GM21526 (cell line): ENCODE results near the gene MS4A4E.
"Not testable (repeated sequence)": the region's sequence is repeated elsewhere in the genome, so short reads cannot be mapped to it uniquely, and the experiment has no call there.

Source experiments
- ATAC-seq: cut with Tn5 transposase; IDR thresholded peaks from one replicate; pipeline ENCODE4 v1.9.1; 2021; ENCODE audit warnings: moderate library complexity; ENCODE audit not compliant: unreplicated experiment, low FRiP score

MS4A4E gene

GRCh38 chr11:60182541-60183330, 60.2 kb downstream of the MS4A4E start, which contains the start of gene MS4A6A:
TSS of gene MS4A6A (minus strand) at chr11:60183083. CDS start at chr11:60181727, 1,356 bp downstream.
- no peak for ATAC-seq

- no peak for ATAC-seq
Measured at GRCh38 chr11:60175860-60176275, 67.1 kb downstream of the MS4A4E start.

DNA sequence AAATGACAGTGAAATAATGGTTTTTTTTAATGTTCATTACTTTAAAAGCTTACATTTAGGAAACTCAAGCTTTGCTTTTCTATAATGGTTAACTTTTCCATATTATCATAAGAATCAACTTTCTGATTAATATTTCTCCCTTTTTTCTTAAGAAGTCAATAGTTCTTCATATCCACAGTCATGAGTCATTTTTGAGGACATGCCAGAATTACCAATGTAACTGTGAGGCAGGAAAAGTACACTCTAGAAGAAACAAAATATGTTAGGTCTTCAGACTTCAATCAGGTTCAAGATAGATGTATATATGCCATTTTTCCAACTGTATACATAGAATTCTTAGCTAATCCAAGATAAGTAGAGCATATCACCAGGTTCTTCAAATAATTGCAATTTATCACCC, 70.9 kb downstream of the MS4A4E start:
- ATAC-seq, result no peak

- ATAC-seq, result no peak
Measured at GRCh38 chr11:60170566-60170965, 72.4 kb downstream of the MS4A4E start.

GRCh38 chr11:60169264-60169915, 73.5 kb downstream of the MS4A4E start:
- ATAC-seq, result no peak

DNA sequence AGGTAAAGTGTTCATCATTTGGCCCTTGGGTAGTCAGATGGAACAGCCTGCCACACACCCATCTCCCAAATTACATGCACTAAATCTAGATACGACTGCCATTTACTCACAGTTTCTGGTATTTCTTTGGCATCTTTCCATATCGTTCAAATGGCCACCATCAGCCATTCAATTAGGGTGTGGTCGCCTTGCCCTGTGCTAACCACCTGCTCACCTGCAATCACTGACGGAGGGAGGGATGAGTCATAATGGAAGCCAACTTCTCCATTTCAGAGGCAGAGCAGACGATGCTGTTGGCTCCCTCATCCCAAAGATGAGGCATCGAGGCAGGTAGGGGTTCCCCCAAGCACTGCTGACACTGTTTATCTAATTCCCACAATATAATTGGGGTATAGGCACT, 74.6 kb downstream of the MS4A4E start:
- ATAC-seq, result no peak

GRCh38 chr11:60165951-60166350, 77.0 kb downstream of the MS4A4E start:
- ATAC-seq, result no peak

GRCh38 chr11:60165538-60165937, 77.4 kb downstream of the MS4A4E start:
- no peak for ATAC-seq

DNA sequence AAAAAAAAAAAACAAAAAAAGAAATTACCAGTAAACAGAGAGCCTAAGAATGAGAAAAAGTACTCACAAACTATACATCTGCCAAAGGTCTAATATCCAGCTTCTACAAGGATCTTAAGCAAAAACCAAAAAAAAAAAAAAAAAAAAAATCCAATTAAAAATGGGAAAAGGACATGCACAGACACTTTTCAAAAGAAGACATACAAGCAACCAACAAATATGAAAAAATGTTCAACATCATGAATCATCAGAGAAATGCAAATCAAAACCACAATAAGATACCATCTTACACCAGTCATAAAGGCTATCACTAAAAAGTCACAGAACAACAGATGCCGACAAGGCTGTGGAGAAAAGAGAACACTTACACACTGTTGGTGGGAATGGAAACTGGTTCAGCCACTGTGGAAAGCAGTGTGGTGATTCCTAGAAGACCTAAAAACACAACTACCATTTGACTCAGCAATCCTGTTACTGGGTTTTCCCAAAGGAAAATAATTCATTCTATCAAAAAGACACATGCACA, 78.3 kb downstream of the MS4A4E start:
- no peak for ATAC-seq

- no peak for ATAC-seq
Measured at GRCh38 chr11:60161766-60162165, 81.2 kb downstream of the MS4A4E start.

GRCh38 chr11:60161107-60161506, 81.8 kb downstream of the MS4A4E start:
- no peak for ATAC-seq

- ATAC-seq, result no peak
Measured at GRCh38 chr11:60159868-60160267, 83.1 kb downstream of the MS4A4E start.

- no peak for ATAC-seq
Measured at GRCh38 chr11:60159284-60159683, 83.7 kb downstream of the MS4A4E start.

DNA sequence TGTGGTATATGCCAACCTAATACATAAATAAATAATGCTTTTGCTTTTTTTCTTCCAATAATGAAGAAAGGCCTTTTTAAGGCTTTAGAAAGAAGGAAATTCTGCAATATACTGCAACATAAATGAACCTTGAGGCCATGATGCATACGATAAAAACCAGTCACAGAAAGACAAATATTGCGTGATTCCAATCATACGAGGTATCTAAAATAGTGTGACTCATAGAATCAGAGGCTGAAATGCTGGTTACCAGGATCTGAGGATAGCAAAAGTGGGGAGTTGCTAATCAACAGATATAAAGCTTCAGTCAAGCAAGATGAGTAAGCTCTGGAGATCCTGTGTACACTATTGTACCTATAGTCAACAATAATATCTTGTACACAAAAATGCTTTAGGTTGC, 84.3 kb downstream of the MS4A4E start:
- ATAC-seq, result no peak

DNA sequence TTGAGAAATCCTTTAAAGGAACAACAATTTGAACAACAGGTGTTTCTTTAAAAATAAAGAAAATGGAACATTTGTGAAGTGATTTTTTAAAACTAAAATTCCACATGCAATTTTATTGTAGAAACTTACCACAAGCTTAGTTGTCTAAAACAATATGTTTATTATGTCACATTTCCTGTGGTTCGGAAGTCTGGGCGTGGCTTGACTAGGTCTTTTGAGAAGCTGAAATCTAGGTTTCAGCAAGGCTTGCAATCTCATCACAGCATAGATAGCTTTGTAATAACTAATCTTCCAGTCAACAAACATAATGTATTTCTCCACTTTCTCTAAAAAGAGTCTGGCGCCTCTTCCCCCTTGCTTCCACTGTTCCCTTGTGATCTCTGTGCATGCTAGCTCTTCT, 87.0 kb downstream of the MS4A4E start:
- no peak for ATAC-seq

GRCh38 chr11:60152727-60153126, 90.2 kb downstream of the MS4A4E start:
- not testable (repeated sequence) for ATAC-seq

- no peak for ATAC-seq
Measured at GRCh38 chr11:60150279-60150678, 92.7 kb downstream of the MS4A4E start.
